ENCODE measurements around the gene SVOP.

The SVOP gene

GRCh38 chr12:108983227-108983626, 37.6 kb downstream of the SVOP start:
- H3K4me2 ChIP-seq = no peak overlapping the region
- H3K36me3 ChIP-seq = no peaks in the 10 kb centered on the region
- H3K4me1 ChIP-seq = no peaks in the 10 kb centered on the region
- H3K4me3 ChIP-seq = no peak overlapping the region
- no peaks in the 10 kb centered on the region for H3K27me3 ChIP-seq
- no peak overlapping the region for H3K27ac ChIP-seq
- TF ChIP-seq Cebpa-rat (IDR thresholded peaks at IDR 0.05) = no peak
- no peaks in the 10 kb centered on the region for H4K20me1 ChIP-seq
- H3K9me3 ChIP-seq (replicated peaks in 1 of 11) = peaks cover 0 to 4% (median 0%) of the 10 kb centered on the region in 11 experiments; a peak in 2 of 22 replicates
- H3K9ac ChIP-seq = no peak overlapping the region

- no peak for TF ChIP-seq Cebpa-rat (IDR thresholded peaks at IDR 0.05)
- H3K9me3 ChIP-seq (replicated peaks in 1 of 11) = peaks cover 0 to 4% (median 0%) of the 10 kb centered on the region in 11 experiments; a peak in 2 of 22 replicates
- no peaks in the 10 kb centered on the region for H3K4me1 ChIP-seq
- no peak overlapping the region for H3K9ac ChIP-seq
- no peaks in the 10 kb centered on the region for H3K27me3 ChIP-seq
- H4K20me1 ChIP-seq = no peaks in the 10 kb centered on the region
- H3K27ac ChIP-seq = no peak overlapping the region
- H3K4me3 ChIP-seq = no peak overlapping the region
- no peak overlapping the region for H3K4me2 ChIP-seq
- H3K36me3 ChIP-seq = no peaks in the 10 kb centered on the region
These were observed 38.1 kb downstream of the SVOP start for GRCh38 chr12:108982621-108983219.

- no peak for TF ChIP-seq Cebpa-rat (IDR thresholded peaks at IDR 0.05)
- Histone ChIP-seq H3K36me3 (no peaks in the 10 kb centered on the region), H3K4me1 (no peaks in the 10 kb centered on the region)
These were observed 39.0 kb downstream of the SVOP start for GRCh38 chr12:108981835-108982234.

GRCh38 chr12:108980831-108981618, 39.8 kb downstream of the SVOP start:
- Histone ChIP-seq H3K9me3 (replicated peaks in 1 of 11) (peaks cover 0 to 4% (median 0%) of the 10 kb centered on the region in 11 experiments; a peak in 2 of 22 replicates), H4K20me1 (no peaks in the 10 kb centered on the region), H3K4me2 (no peak overlapping the region), H3K4me3 (no peak overlapping the region), H3K27me3 (no peaks in the 10 kb centered on the region), H3K27ac (no peak overlapping the region), H3K36me3 (no peaks in the 10 kb centered on the region), H3K9ac (no peak overlapping the region), H3K4me1 (no peaks in the 10 kb centered on the region)
- no peak for TF ChIP-seq Cebpa-rat (IDR thresholded peaks at IDR 0.05)

More at GRCh38 chr12:108981835-108982234, 39.0 kb downstream of the SVOP start:
- Histone ChIP-seq H4K20me1 (no peaks in the 10 kb centered on the region), H3K9me3 (replicated peaks in 1 of 11) (peaks cover 0 to 4% (median 0%) of the 10 kb centered on the region in 11 experiments; a peak in 2 of 22 replicates), H3K9ac (no peak overlapping the region), H3K4me3 (no peak overlapping the region), H3K27ac (no peak overlapping the region), H3K27me3 (no peaks in the 10 kb centered on the region), H3K4me2 (no peak overlapping the region)

GRCh38 chr12:108977360-108977759, 43.5 kb downstream of the SVOP start:
- no peak overlapping the region for H3K4me3 ChIP-seq
- H3K27me3 ChIP-seq = no peaks in the 10 kb centered on the region
- no peaks in the 10 kb centered on the region for H3K4me1 ChIP-seq
- no peak for TF ChIP-seq Cebpa-rat (IDR thresholded peaks at IDR 0.05)
- no peaks in the 10 kb centered on the region for H3K9me3 ChIP-seq (replicated peaks in 1 of 11)
- H3K9ac ChIP-seq = no peak overlapping the region
- H3K36me3 ChIP-seq = no peaks in the 10 kb centered on the region
- no peak overlapping the region for H3K4me2 ChIP-seq
- H3K27ac ChIP-seq = no peak overlapping the region
- H4K20me1 ChIP-seq = no peaks in the 10 kb centered on the region

GRCh38 chr12:108975024-108975593, 45.8 kb downstream of the SVOP start:
- TF ChIP-seq Cebpa-rat (IDR thresholded peaks at IDR 0.05) = no peak
- H3K9me3 ChIP-seq (replicated peaks in 1 of 11) = no peaks in the 10 kb centered on the region
- H3K9ac ChIP-seq = no peak overlapping the region
- H4K20me1 ChIP-seq = no peaks in the 10 kb centered on the region
- no peak overlapping the region for H3K4me2 ChIP-seq
- H3K27ac ChIP-seq = no peak overlapping the region
- no peaks in the 10 kb centered on the region for H3K36me3 ChIP-seq
- no peaks in the 10 kb centered on the region for H3K27me3 ChIP-seq
- H3K4me3 ChIP-seq = no peak overlapping the region
- no peaks in the 10 kb centered on the region for H3K4me1 ChIP-seq

- Histone ChIP-seq H3K27ac (no peak overlapping the region), H3K9ac (no peak overlapping the region), H3K4me1 (peaks cover 0 to 8% (median 0%) of the 10 kb centered on the region in 10 experiments; a peak in 2 of 20 replicates), H3K4me3 (no peak overlapping the region), H3K36me3 (no peaks in the 10 kb centered on the region), H3K27me3 (no peaks in the 10 kb centered on the region), H3K9me3 (replicated peaks in 1 of 11) (no peaks in the 10 kb centered on the region), H3K4me2 (no peak overlapping the region), H4K20me1 (no peaks in the 10 kb centered on the region)
- TF ChIP-seq Cebpa-rat (IDR thresholded peaks at IDR 0.05) = no peak
These were observed 47.2 kb downstream of the SVOP start for GRCh38 chr12:108973629-108974152.

- Histone ChIP-seq H3K9ac (no peak overlapping the region), H3K36me3 (no peaks in the 10 kb centered on the region), H3K9me3 (replicated peaks in 1 of 11) (no peaks in the 10 kb centered on the region), H3K4me3 (no peak overlapping the region), H3K4me2 (no peak overlapping the region), H3K27me3 (no peaks in the 10 kb centered on the region), H3K27ac (no peak overlapping the region), H4K20me1 (no peaks in the 10 kb centered on the region), H3K4me1 (peaks cover 0 to 8% (median 0%) of the 10 kb centered on the region in 10 experiments; a peak in 2 of 20 replicates)
- TF ChIP-seq Cebpa-rat (IDR thresholded peaks at IDR 0.05) = no peak
These were observed 48.5 kb downstream of the SVOP start for GRCh38 chr12:108972358-108972757.

GRCh38 chr12:108969622-108970021, 51.2 kb downstream of the SVOP start:
- Histone ChIP-seq H3K36me3 (no peaks in the 10 kb centered on the region), H4K20me1 (no peaks in the 10 kb centered on the region), H3K27ac (no peak overlapping the region), H3K4me1 (peaks cover 0 to 8% (median 0%) of the 10 kb centered on the region in 10 experiments; a peak in 3 of 20 replicates), H3K27me3 (no peaks in the 10 kb centered on the region), H3K9ac (no peak overlapping the region), H3K9me3 (replicated peaks in 1 of 11) (no peaks in the 10 kb centered on the region), H3K4me3 (no peak overlapping the region), H3K4me2 (no peak overlapping the region)
- TF ChIP-seq Cebpa-rat (IDR thresholded peaks at IDR 0.05) = no peak

Measured in BLaER1 treated with 17β-estradiol and CSF1 and Interleukin-3, amounts not matched to agents 10 nM and 100 nM (cell line).